BLaER1 treated with 17β-estradiol and CSF1 and Interleukin-3, amounts not matched to agents 10 nM and 100 nM (cell line): Measurements from ENCODE around the gene OR10K2.
"Not testable (repeated sequence)": the region's sequence is repeated elsewhere in the genome, so short reads cannot be mapped to it uniquely, and the experiment has no call there.

Experiments used
- H3K27ac ChIP-seq, 11 experiments: shearing (Covaris generic); formaldehyde crosslinking; 2 replicates each; pipeline ENCODE4 v1.8.1; 2022
- H3K27me3 ChIP-seq, 11 experiments: shearing (Covaris generic); formaldehyde crosslinking; 2 replicates each; pipeline ENCODE4 v1.8.1; 2022
- H3K36me3 ChIP-seq, 11 experiments: shearing (Covaris generic); formaldehyde crosslinking; 2 replicates each; pipeline ENCODE4 v1.8.1; 2022
- H3K4me1 ChIP-seq, 10 experiments: shearing (Covaris generic); formaldehyde crosslinking; 2 replicates each; pipeline ENCODE4 v1.8.1; 2022
- H3K4me2 ChIP-seq, 11 experiments: shearing (Covaris generic); formaldehyde crosslinking; 2 replicates each; pipeline ENCODE4 v1.8.1; 2022
- H3K4me3 ChIP-seq, 10 experiments: shearing (Covaris generic); formaldehyde crosslinking; 2 replicates each; pipeline ENCODE4 v1.8.1; 2022
- H3K9ac ChIP-seq, 11 experiments: shearing (Covaris generic); formaldehyde crosslinking; 2 replicates each; pipeline ENCODE4 v1.8.1; 2022
- H3K9me3 ChIP-seq, 11 experiments: shearing (Covaris generic); formaldehyde crosslinking; replicated peaks in 1 of 11; 2 replicates each; pipeline ENCODE4 v1.8.1; 2022
- H4K20me1 ChIP-seq, 11 experiments: shearing (Covaris generic); formaldehyde crosslinking; 2 replicates each; pipeline ENCODE4 v1.8.1; 2022
- Cebpa-rat ChIP-seq, 11 experiments: shearing (Covaris generic); IDR thresholded peaks; 2 replicates each; pipeline ENCODE4 v1.8.1; 2022

Gene OR10K2, protein sequence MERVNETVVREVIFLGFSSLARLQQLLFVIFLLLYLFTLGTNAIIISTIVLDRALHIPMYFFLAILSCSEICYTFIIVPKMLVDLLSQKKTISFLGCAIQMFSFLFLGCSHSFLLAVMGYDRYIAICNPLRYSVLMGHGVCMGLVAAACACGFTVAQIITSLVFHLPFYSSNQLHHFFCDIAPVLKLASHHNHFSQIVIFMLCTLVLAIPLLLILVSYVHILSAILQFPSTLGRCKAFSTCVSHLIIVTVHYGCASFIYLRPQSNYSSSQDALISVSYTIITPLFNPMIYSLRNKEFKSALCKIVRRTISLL

DNA sequence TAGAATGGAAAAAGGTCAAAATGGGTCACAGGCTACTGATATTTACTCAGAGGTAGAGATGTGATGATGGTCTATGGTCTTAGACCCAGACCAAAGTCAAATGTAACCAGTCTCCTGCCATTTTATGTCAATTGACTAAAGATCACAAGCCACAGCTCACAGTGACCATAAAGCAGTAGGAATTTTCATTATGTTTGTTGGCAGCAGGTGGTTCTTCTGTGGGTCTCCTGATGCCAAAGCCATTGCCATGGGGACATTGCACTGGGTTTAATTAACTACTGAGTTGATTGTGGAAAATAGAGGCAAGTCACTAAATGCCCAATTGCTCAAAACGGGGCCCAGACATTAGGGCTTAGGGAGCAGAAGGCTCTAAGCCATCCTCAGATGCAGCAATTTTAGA, at the start of gene OR10K2:
TSS of gene OR10K2 (minus strand) at position 101 of the 400 bp plus-strand sequence. CDS start 5,371 bp downstream, outside the sequence.
- Histone ChIP-seq H3K4me1 (peaks cover 0 to 14% (median 0%) of the 10 kb centered on the region in 10 experiments; a peak in 2 of 20 replicates), H3K27me3 (no peaks in the 10 kb centered on the region), H3K9me3 (peaks cover 0 to 18% (median 8%) of the 10 kb centered on the region in 11 experiments; a peak in 12 of 22 replicates), H3K36me3 (no peaks in the 10 kb centered on the region), H3K27ac (no peak within 1 kb of the TSS), H4K20me1 (no peaks in the 10 kb centered on the region), H3K9ac (no peak within 1 kb of the TSS), H3K4me3 (no peak within 1 kb of the TSS), H3K4me2 (no peak within 1 kb of the TSS)
- TF ChIP-seq Cebpa-rat (IDR thresholded peaks at IDR 0.05), result no peak

DNA sequence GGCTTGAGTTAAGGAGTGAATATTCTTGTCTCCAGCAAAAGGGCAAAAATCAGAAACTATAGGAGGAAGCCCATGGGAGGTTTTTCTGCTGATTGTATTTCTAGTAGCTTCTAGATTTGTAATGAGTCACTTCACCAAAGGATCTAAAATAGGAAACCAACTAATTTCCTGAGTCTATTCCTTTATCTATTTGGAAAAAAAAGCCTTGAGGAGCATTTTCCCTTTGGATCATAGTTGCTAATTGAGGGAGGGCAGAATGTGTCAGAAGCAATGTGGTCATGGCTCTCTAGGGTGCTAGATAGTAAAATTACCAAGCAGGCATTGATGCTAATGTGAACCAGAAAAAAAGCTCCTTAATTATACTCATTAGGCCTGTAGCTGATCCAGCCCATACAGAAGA, 45.9 kb upstream of the OR10K2 start, which contains the start of gene OR10R2:
TSS of gene OR10R2 (plus strand) at position 301 of the 400 bp plus-strand sequence. CDS start 106 bp downstream, outside the sequence.
- Histone ChIP-seq H3K9me3 (no peaks in the 10 kb centered on the region), H3K4me2 (peak within 1 kb of the TSS in 3 of 11 experiments; percentile 53 to 63 (median 59); a peak in 6 of 22 replicates), H3K27ac (no peak within 1 kb of the TSS), H4K20me1 (no peaks in the 10 kb centered on the region), H3K36me3 (no peaks in the 10 kb centered on the region), H3K4me1 (peaks cover 0 to 13% (median 0%) of the 10 kb centered on the region in 10 experiments; a peak in 6 of 20 replicates), H3K9ac (no peak within 1 kb of the TSS), H3K4me3 (no peak within 1 kb of the TSS), H3K27me3 (no peaks in the 10 kb centered on the region)
- TF ChIP-seq Cebpa-rat (IDR thresholded peaks at IDR 0.05), result no peak

DNA sequence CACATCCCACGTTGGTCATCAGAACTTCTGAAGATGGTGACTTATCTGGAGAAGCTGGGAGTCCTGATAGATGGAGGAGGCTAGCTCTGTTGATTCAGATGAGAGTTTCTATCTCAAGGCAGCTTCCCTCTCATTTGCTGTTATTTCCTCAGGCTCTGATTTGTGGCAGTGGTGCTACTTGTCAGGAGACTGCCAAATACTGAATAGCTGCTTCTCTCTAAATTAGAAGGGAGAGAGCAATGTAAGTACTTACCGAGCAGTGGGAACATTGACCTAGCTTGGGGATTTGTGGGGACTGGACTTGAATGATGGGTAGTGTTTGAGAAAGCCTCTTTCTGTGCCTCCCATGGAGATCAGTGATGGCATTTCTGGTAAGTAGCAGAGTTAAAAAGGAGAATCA, 35.5 kb upstream of the OR10K2 start, which contains the start of gene OR10K1:
TSS of gene OR10K1 (plus strand) at position 301 of the 400 bp plus-strand sequence. CDS start 3,728 bp downstream, outside the sequence.
- no peaks in the 10 kb centered on the region for H3K27me3 ChIP-seq
- H3K4me3 ChIP-seq, result no peak within 1 kb of the TSS
- TF ChIP-seq Cebpa-rat (IDR thresholded peaks at IDR 0.05), result no peak
- no peak within 1 kb of the TSS for H3K9ac ChIP-seq
- no peaks in the 10 kb centered on the region for H3K4me1 ChIP-seq
- no peaks in the 10 kb centered on the region for H4K20me1 ChIP-seq
- no peak within 1 kb of the TSS for H3K4me2 ChIP-seq
- H3K27ac ChIP-seq, result no peak within 1 kb of the TSS
- H3K36me3 ChIP-seq, result no peaks in the 10 kb centered on the region
- H3K9me3 ChIP-seq, result no peaks in the 10 kb centered on the region

DNA sequence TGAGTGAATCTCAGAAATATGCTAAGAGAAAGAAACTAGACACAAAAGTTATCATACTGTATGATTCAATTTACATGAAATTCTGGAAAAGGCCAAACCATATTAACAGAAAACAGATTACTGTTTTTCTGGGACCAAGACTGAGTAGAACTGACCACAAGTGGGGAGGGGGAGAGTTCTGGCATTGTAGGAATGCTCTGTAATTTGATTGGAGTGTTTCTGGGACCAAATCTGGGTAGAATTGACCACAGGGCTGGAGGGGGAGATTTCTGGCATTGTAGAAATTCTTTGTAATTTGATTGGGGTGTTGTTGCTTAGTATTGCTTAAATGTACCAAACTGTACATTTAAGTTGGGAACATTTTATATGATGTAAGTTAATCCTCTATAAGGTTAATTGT, 32.2 kb upstream of the OR10K2 start:
- Histone ChIP-seq H3K27ac (no peak overlapping the region), H3K27me3 (no peaks in the 10 kb centered on the region), H3K9me3 (no peaks in the 10 kb centered on the region), H3K9ac (no peak overlapping the region), H3K4me2 (no peak overlapping the region), H3K4me1 (no peaks in the 10 kb centered on the region), H3K36me3 (no peaks in the 10 kb centered on the region), H3K4me3 (no peak overlapping the region), H4K20me1 (no peaks in the 10 kb centered on the region)
- no peak for TF ChIP-seq Cebpa-rat (IDR thresholded peaks at IDR 0.05)

DNA sequence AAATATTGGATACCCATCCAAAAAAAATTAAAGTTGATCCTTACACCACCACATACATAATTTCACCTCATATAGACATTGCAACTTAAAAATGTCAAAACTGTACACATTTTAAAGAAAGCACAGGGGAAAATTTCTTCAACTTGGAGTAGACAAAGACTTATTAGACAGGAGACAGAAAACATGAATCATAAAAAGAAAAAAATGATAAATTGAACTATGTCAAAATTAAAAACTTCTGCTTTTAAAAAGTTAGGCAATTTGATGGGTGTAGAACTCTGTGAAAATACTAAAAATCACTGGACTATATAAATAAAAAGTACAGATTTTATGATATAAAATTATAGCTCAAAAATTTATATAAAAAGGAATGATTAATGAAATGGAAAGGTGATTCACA, 31.2 kb upstream of the OR10K2 start:
- H3K36me3 ChIP-seq, result no peaks in the 10 kb centered on the region
- H4K20me1 ChIP-seq, result no peaks in the 10 kb centered on the region
- no peak overlapping the region for H3K27ac ChIP-seq
- H3K4me1 ChIP-seq, result no peaks in the 10 kb centered on the region
- no peak overlapping the region for H3K4me2 ChIP-seq
- no peak for TF ChIP-seq Cebpa-rat (IDR thresholded peaks at IDR 0.05)
- H3K9ac ChIP-seq, result no peak overlapping the region
- H3K4me3 ChIP-seq, result no peak overlapping the region
- H3K27me3 ChIP-seq, result no peaks in the 10 kb centered on the region
- peaks cover 0 to 3% (median 0%) of the 10 kb centered on the region in 11 experiments; a peak in 2 of 22 replicates for H3K9me3 ChIP-seq

DNA sequence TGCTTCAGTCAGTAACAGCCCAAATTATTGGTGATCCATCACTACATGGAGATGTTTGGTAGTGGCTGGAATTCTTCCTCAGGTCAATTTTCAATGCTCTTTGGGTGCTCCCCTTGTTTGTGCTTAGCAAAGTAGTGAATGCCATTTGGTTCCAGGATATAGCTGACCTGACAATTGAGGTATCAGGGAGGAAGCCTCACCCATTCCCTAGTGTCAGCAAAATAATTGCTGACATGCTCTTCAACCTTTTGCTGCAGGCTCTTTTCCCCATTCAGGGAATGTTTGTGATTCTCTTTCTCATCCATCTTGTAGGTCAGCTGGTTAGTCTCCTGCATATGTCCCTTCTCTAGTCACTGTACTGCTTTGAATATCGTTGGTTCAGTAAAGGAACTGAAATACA, 28.5 kb upstream of the OR10K2 start:
- H3K4me1 ChIP-seq, result no peaks in the 10 kb centered on the region
- no peak for TF ChIP-seq Cebpa-rat (IDR thresholded peaks at IDR 0.05)
- H3K4me3 ChIP-seq, result no peak overlapping the region
- H3K9ac ChIP-seq, result no peak overlapping the region
- no peaks in the 10 kb centered on the region for H3K27me3 ChIP-seq
- no peak overlapping the region for H3K4me2 ChIP-seq
- no peak overlapping the region for H3K27ac ChIP-seq
- H4K20me1 ChIP-seq, result no peaks in the 10 kb centered on the region
- peaks cover 0 to 10% (median 0%) of the 10 kb centered on the region in 11 experiments; a peak in 6 of 22 replicates for H3K9me3 ChIP-seq
- H3K36me3 ChIP-seq, result no peaks in the 10 kb centered on the region

DNA sequence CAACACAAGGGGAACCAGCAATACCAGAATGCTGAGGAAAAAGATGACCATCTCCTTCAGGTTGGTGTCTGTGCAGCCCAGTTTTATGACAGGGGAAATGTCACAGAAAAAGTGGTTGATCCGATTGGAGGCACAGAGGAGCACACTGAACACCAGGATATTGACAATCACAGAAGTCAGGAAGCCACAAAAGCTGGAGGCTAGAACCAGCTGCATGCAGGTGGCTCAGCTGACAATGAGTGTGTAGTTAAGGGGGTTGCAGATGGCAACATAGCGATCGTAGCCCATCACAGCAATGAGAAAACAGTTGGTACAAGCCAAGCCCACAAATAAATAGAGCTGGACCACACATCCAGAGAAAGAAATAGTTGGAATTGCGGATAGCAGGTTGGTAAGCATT, 19.3 kb upstream of the OR10K2 start:
- no peaks in the 10 kb centered on the region for H3K4me1 ChIP-seq
- TF ChIP-seq Cebpa-rat (IDR thresholded peaks at IDR 0.05), result no peak
- H3K36me3 ChIP-seq, result no peaks in the 10 kb centered on the region
- no peak overlapping the region for H3K4me3 ChIP-seq
- H3K27me3 ChIP-seq, result no peaks in the 10 kb centered on the region
- no peak overlapping the region for H3K27ac ChIP-seq
- no peak overlapping the region for H3K9ac ChIP-seq
- H3K4me2 ChIP-seq, result no peak overlapping the region
- no peaks in the 10 kb centered on the region for H4K20me1 ChIP-seq
- 0 out of 22 replicates have a peak, but pooled peaks cover 0 to 3% (median 0%) of the 10 kb centered on the region in 11 experiments for H3K9me3 ChIP-seq

DNA sequence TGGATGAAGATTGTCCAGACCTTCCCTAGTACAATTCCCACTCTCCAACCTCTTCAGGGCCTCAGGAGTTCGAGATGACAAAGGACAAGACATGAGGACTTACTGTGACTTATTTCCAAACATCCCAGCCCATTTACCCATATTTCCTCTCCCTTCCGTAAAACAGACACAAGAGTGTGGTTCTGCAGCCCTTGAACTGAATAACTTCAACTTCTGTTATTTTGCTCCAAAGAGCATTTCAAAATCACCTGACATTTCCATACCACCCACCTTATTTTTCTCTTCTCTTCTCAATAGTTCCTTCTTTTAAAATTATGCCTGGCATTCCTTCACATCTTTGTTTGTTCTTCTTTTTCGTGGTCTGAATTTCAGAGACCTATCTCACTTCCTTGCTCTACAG, 8.7 kb upstream of the OR10K2 start:
- H4K20me1 ChIP-seq, result no peaks in the 10 kb centered on the region
- no peak overlapping the region for H3K9ac ChIP-seq
- H3K27ac ChIP-seq, result no peak overlapping the region
- H3K4me3 ChIP-seq, result no peak overlapping the region
- H3K4me2 ChIP-seq, result peak overlapping the region in 3 of 11 experiments; percentile 18 to 41 (median 25); a peak in 5 of 22 replicates
- TF ChIP-seq Cebpa-rat (IDR thresholded peaks at IDR 0.05), result no peak
- peaks cover 0 to 16% (median 7%) of the 10 kb centered on the region in 11 experiments; a peak in 10 of 22 replicates for H3K9me3 ChIP-seq
- no peaks in the 10 kb centered on the region for H3K27me3 ChIP-seq
- H3K36me3 ChIP-seq, result no peaks in the 10 kb centered on the region
- H3K4me1 ChIP-seq, result peaks cover 0 to 23% (median 0%) of the 10 kb centered on the region in 10 experiments; a peak in 7 of 20 replicates

DNA sequence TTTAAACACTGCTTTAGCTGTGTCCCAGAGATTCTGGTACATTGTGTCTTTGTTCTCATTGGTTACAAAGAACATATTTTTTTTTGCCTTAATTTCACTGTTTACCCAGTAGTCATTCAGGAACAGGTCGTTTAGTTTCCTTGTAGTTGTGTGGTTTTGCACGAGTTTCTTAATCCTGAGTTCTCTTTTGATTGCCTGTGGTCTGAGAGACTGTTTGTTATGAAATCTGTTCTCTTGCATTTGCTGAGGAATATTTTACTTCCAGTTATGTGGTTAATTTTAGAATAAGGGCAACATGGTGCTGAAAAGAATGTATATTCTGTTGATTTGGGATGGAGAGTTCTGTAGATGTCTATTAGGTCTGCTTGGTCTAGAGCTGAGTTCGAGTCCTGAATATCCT, 4.1 kb upstream of the OR10K2 start:
- H3K4me3 ChIP-seq, H3K27me3 ChIP-seq, H3K36me3 ChIP-seq, H4K20me1 ChIP-seq, H3K9ac ChIP-seq: not testable (repeated sequence)
- peaks cover 6 to 31% (median 10%) of the 10 kb centered on the region in 11 experiments; a peak in 16 of 22 replicates for H3K9me3 ChIP-seq
- H3K4me2 ChIP-seq, result peak overlapping the region in 4 of 11 experiments; percentile 7 to 23 (median 12); a peak in 2 of 22 replicates
- H3K27ac ChIP-seq, result peak overlapping the region in 1 of 11 experiments; percentile 29; a peak in 2 of 22 replicates
- H3K4me1 ChIP-seq, result peaks cover 0 to 22% (median 0%) of the 10 kb centered on the region in 10 experiments; a peak in 7 of 20 replicates
